H9 (cell line): ENCODE data around the gene JMJD1C. TPM values are rescaled to one million over a fixed set of nuclear protein-coding genes. Genes with fewer than 3 reads are reported as not detected.

Experiments
- DNase-seq: peaks from one replicate; pipeline ENCODE4 v3.0.0-alpha.2; 2017
- H2AFZ ChIP-seq: one replicate; pipeline ENCODE4 v1.6.1; 2013; ENCODE audit warnings: mild to moderate bottlenecking, low read length, control low read depth, moderate library complexity
- H2AK5ac ChIP-seq: 2 replicates; pipeline ENCODE4 v1.6.1; 2013; ENCODE audit warnings: low read length, control low read depth, mixed read lengths; ENCODE audit not compliant: insufficient read length
- H2BK120ac ChIP-seq: one replicate; pipeline ENCODE4 v1.6.1; 2013; ENCODE audit warnings: low read depth, mild to moderate bottlenecking, low read length, control low read depth, inconsistent platforms; ENCODE audit not compliant: poor library complexity, severe bottlenecking
- H2BK12ac ChIP-seq: 2 replicates; pipeline ENCODE4 v1.6.1; 2013; ENCODE audit warnings: low read length, control low read depth, mixed read lengths, low read depth; ENCODE audit not compliant: insufficient read length
- H2BK15ac ChIP-seq: 2 replicates; pipeline ENCODE4 v1.6.1; 2013; ENCODE audit warnings: low read depth, low read length, control low read depth
- H2BK20ac ChIP-seq: one replicate; pipeline ENCODE4 v1.6.1; 2013; ENCODE audit warnings: low read depth, mild to moderate bottlenecking, low read length, control low read depth, inconsistent platforms; ENCODE audit not compliant: poor library complexity, severe bottlenecking
- H2BK5ac ChIP-seq: 2 replicates; pipeline ENCODE4 v1.6.1; 2013; ENCODE audit warnings: low read length, control low read depth, mixed read lengths; ENCODE audit not compliant: insufficient read length
- H3K14ac ChIP-seq: 2 replicates; pipeline ENCODE4 v1.6.1; 2013; ENCODE audit warnings: low read length, control low read depth; ENCODE audit not compliant: insufficient read depth
- H3K18ac ChIP-seq: 2 replicates; pipeline ENCODE4 v1.6.1; 2013; ENCODE audit warnings: low read depth, mild to moderate bottlenecking, mixed read lengths, low read length, control low read depth; ENCODE audit not compliant: insufficient read length
- H3K23ac ChIP-seq: 2 replicates; pipeline ENCODE4 v1.6.1; 2013; ENCODE audit warnings: low read length, control low read depth, mixed read lengths, low read depth; ENCODE audit not compliant: insufficient read length
- H3K23me2 ChIP-seq: 2 replicates; pipeline ENCODE4 v1.6.1; 2013; ENCODE audit warnings: low read depth, mild to moderate bottlenecking, mixed read lengths, low read length, control low read depth; ENCODE audit not compliant: insufficient read length, poor library complexity, severe bottlenecking
- H3K27ac ChIP-seq: 2 replicates; pipeline ENCODE4 v1.5.1; 2013; ENCODE audit warnings: low read length, control low read depth, mixed read lengths, low read depth; ENCODE audit not compliant: insufficient read length
- H3K27me3 ChIP-seq: 2 replicates; pipeline ENCODE4 v1.6.1; 2013; ENCODE audit warnings: low read length, control low read depth, inconsistent platforms; ENCODE audit not compliant: insufficient read depth
- H3K4ac ChIP-seq: 2 replicates; pipeline ENCODE4 v1.6.1; 2013; ENCODE audit warnings: low read depth, mild to moderate bottlenecking, control low read depth, inconsistent platforms, low read length, moderate library complexity
- H3K4me1 ChIP-seq: 2 replicates; pipeline ENCODE4 v1.6.1; 2013; ENCODE audit warnings: low read length, control low read depth, inconsistent platforms; ENCODE audit not compliant: insufficient read depth
- H3K4me2 ChIP-seq: 2 replicates; pipeline ENCODE4 v1.6.1; 2013; ENCODE audit warnings: low read length, control low read depth, mixed read lengths; ENCODE audit not compliant: insufficient read length, insufficient read depth
- H3K56ac ChIP-seq: 2 replicates; pipeline ENCODE4 v1.6.1; 2013; ENCODE audit warnings: low read depth, mild to moderate bottlenecking, mixed read lengths, low read length, control low read depth; ENCODE audit not compliant: insufficient read length
- H3K79me1 ChIP-seq: 2 replicates; pipeline ENCODE4 v1.6.1; 2013; ENCODE audit warnings: low read depth, mild to moderate bottlenecking, moderate library complexity, low read length, control low read depth, inconsistent platforms; ENCODE audit not compliant: insufficient read depth, poor library complexity, severe bottlenecking
- H3K79me2 ChIP-seq: 2 replicates; pipeline ENCODE4 v1.6.1; 2013; ENCODE audit warnings: low read length, control low read depth, inconsistent platforms; ENCODE audit not compliant: insufficient read depth
- H3K9ac ChIP-seq: 2 replicates; pipeline ENCODE4 v1.6.1; 2013; ENCODE audit warnings: low read length, control low read depth, mixed read lengths; ENCODE audit not compliant: insufficient read length; ENCODE audit errors: extremely low read depth
- H3K9me3 ChIP-seq: one replicate; pipeline ENCODE4 v1.6.1; 2013; ENCODE audit warnings: low read depth, low read length, inconsistent platforms; ENCODE audit not compliant: control insufficient read depth
- H3T11ph ChIP-seq: one replicate; pipeline ENCODE4 v1.6.1; 2013; ENCODE audit warnings: mild to moderate bottlenecking, low read length, control low read depth, inconsistent platforms
- H4K20me1 ChIP-seq: one replicate; pipeline ENCODE4 v1.6.1; 2013; ENCODE audit not compliant: control insufficient read depth, insufficient read length, insufficient read depth
- H4K5ac ChIP-seq: 2 replicates; pipeline ENCODE4 v1.6.1; 2013; ENCODE audit warnings: low read depth, mild to moderate bottlenecking, mixed read lengths, low read length, control low read depth; ENCODE audit not compliant: insufficient read length
- H4K8ac ChIP-seq: replicated peaks from 2 replicates; pipeline ENCODE4 v1.6.1; 2013; ENCODE audit warnings: low read length, control low read depth, mixed read lengths, low read depth; ENCODE audit not compliant: insufficient read length
- H4K91ac ChIP-seq: 2 replicates; pipeline ENCODE4 v1.6.1; 2013; ENCODE audit warnings: low read depth, mild to moderate bottlenecking, moderate library complexity, mixed read lengths, low read length, control low read depth; ENCODE audit not compliant: insufficient read length
- H3K27ac Mint-ChIP-seq, 3 experiments: 2 replicates in 2 of 3; 3 replicates in 1 of 3; pipeline ENCODE4 v1.8.0; 2020 to 2021; ENCODE audit warnings: mixed read lengths in 3 of 3, mild to moderate bottlenecking in 1 of 3, moderate library complexity in 1 of 3
- H3K27me3 Mint-ChIP-seq: 2 replicates; pipeline ENCODE4 v1.8.0; 2021; ENCODE audit warnings: low read depth, mild to moderate bottlenecking, moderate library complexity, mixed read lengths
- H3K36me3 Mint-ChIP-seq, 3 experiments: 2 replicates in 2 of 3; 3 replicates in 1 of 3; pipeline ENCODE4 v1.8.0; 2020 to 2021; ENCODE audit warnings: low read depth in 3 of 3, mixed read lengths in 3 of 3; ENCODE audit not compliant: insufficient read depth in 1 of 3
- H3K4me1 Mint-ChIP-seq, 2 experiments: 2 replicates each; pipeline ENCODE4 v1.8.0; 2020; ENCODE audit warnings: mixed read lengths in 2 of 2
- H3K4me3 Mint-ChIP-seq, 2 experiments: 2 replicates in 1 of 2; 3 replicates in 1 of 2; pipeline ENCODE4 v1.8.0; 2020 to 2021; ENCODE audit warnings: mild to moderate bottlenecking in 2 of 2, mixed read lengths in 2 of 2, moderate library complexity in 1 of 2
- H3K9me3 Mint-ChIP-seq, 2 experiments: 2 replicates in 1 of 2; 3 replicates in 1 of 2; pipeline ENCODE4 v1.8.0; 2020; ENCODE audit warnings: mild to moderate bottlenecking in 2 of 2, mixed read lengths in 2 of 2, moderate library complexity in 1 of 2
- CTCF ChIP-seq: fragments of 200-600 bp; sonication (generic); conservative IDR thresholded peaks from 3 replicates; pipeline ENCODE4 v1.8.0; 2021; ENCODE audit warnings: antibody characterized with exemption, mild to moderate bottlenecking
- WGBS: extraction: QIAGEN DNeasy Blood & Tissue Kit; methylation state at CpG from one replicate; pipeline ENCODE4 v1.1.7; 2013; ENCODE audit warnings: missing lambda C conversion rate, low lambda C conversion rate, mixed read lengths; ENCODE audit not compliant: insufficient read length; ENCODE audit errors: extremely low coverage; 5-methylcytosine and 5-hydroxymethylcytosine counted together
- total RNA-seq: library from RNA; stranded (reverse); gene quantifications from 2 replicates; pipeline ENCODE4 v1.2.1, GENCODE V29; 2021

Gene JMJD1C
- total RNA-seq, 1 experiment from 2014 or later = 200 TPM

GRCh38 chr10:63260860-63261251 is 204.9 kb downstream of the JMJD1C start:
- no peaks in the 10 kb centered on the region for H4K20me1 ChIP-seq
- TF ChIP-seq CTCF = no peak

More at GRCh38 chr10:63260860-63261251, 204.9 kb downstream of the JMJD1C start:
- Histone ChIP-seq H3K27me3 (no peaks in the 10 kb centered on the region), H4K8ac (no peak overlapping the region), H3K9me3 (no peaks in the 10 kb centered on the region), H2BK15ac (no peak overlapping the region), H4K91ac (no peak overlapping the region), H4K5ac (no peak overlapping the region), H3K23me2 (no peaks in the 10 kb centered on the region), H3K4me1 (no peaks in the 10 kb centered on the region), H3K79me2 (peaks cover 73% of the 10 kb centered on the region), H2AFZ (no peak overlapping the region), H3K56ac (no peak overlapping the region), H3K27ac (no peak overlapping the region), H3K4ac (no peak overlapping the region), H3T11ph (no peak overlapping the region), H2BK5ac (no peak overlapping the region), H3K79me1 (no peaks in the 10 kb centered on the region), H2BK20ac (no peak overlapping the region), H3K4me2 (no peak overlapping the region), H3K18ac (no peak overlapping the region), H3K23ac (no peak overlapping the region), H3K14ac (no peak overlapping the region), H3K9ac (no peak overlapping the region), H2AK5ac (no peak overlapping the region), H2BK12ac (no peak overlapping the region), H2BK120ac (no peak overlapping the region)
- Mint-ChIP-seq H3K27me3 (no peaks in the 10 kb centered on the region), H3K36me3 (peaks cover 52 to 71% (median 53%) of the 10 kb centered on the region in 3 experiments), H3K27ac (peak overlapping the region in 2 of 3 experiments; percentile 28 to 66; a peak in 3 of 7 replicates), H3K9me3 (no peaks in the 10 kb centered on the region), H3K4me1 (peaks cover 51 to 57% of the 10 kb centered on the region in 2 experiments), H3K4me3 (peak overlapping the region in 1 of 2 experiments; percentile 74; a peak in 3 of 5 replicates)
- no CpG with 5 or more reads among the region's 3 CpGs for WGBS
- DNase-seq = no peak
